Glutamatergic neuron (in vitro differentiated cells): Measurements from ENCODE around the gene IL19. TPM values are rescaled to one million over a fixed set of nuclear protein-coding genes. Genes with fewer than 3 reads are reported as not detected.

ENCODE experiments used
- DNase-seq: peaks from one replicate; pipeline ENCODE4 v3.0.0; 2022
- H3K27ac Mint-ChIP-seq: one replicate; pipeline ENCODE4 v1.8.0; 2020; ENCODE audit warnings: mild to moderate bottlenecking, mixed read lengths, inconsistent platforms; ENCODE audit not compliant: unreplicated experiment
- H3K27me3 Mint-ChIP-seq: one replicate; pipeline ENCODE4 v1.8.0; 2020; ENCODE audit warnings: mild to moderate bottlenecking, moderate library complexity, mixed read lengths, inconsistent platforms; ENCODE audit not compliant: unreplicated experiment
- H3K36me3 Mint-ChIP-seq: one replicate; pipeline ENCODE4 v1.8.0; 2020; ENCODE audit warnings: mild to moderate bottlenecking, mixed read lengths, inconsistent platforms; ENCODE audit not compliant: unreplicated experiment
- H3K4me1 Mint-ChIP-seq: one replicate; pipeline ENCODE4 v1.8.0; 2020; ENCODE audit warnings: mild to moderate bottlenecking, low read depth, mixed read lengths, inconsistent platforms; ENCODE audit not compliant: unreplicated experiment
- H3K4me3 Mint-ChIP-seq: one replicate; pipeline ENCODE4 v1.8.0; 2020; ENCODE audit warnings: mild to moderate bottlenecking, mixed read lengths, inconsistent platforms; ENCODE audit not compliant: unreplicated experiment
- H3K9me3 Mint-ChIP-seq: one replicate; pipeline ENCODE4 v1.8.0; 2020; ENCODE audit warnings: mild to moderate bottlenecking, moderate library complexity, mixed read lengths, inconsistent platforms; ENCODE audit not compliant: unreplicated experiment
- total RNA-seq: library from RNA; stranded (reverse); fragmentation: NEBNext Ultra II Directional; extraction: Animal tissue kit (Norgen Biotek cat#: 25700); gene quantifications from one replicate; pipeline ENCODE4 v1.2.1, GENCODE V29; 2021; ENCODE audit not compliant: unreplicated experiment
- TF ChIP-seq, protein P1 (sequence below): fragments of 200-600 bp; sonication (generic); IDR thresholded peaks from one replicate; pipeline ENCODE4 v1.5.0; 2021; ENCODE audit not compliant: partially characterized antibody, unreplicated experiment

IL19 gene
- total RNA-seq, 1 donor from 2014 or later = not detected

DNA sequence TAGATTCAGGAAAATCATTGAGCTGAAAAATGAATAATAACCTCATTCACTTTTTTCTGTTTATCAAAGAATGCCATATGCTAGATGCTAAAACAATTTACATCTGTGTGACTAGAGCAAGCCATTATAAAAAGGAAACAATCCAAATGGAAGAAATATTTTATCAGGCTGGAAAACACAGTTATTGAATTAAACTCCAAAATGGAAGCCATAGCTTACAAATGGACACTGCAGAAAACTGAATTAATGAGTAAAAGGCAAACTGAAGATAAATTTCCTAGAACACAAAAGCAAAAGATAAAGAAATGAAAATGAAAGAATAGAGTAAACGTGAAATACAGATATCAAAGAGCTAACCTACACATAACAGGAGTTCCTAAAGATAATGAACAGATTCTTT is 34.8 kb downstream of the IL19 start:
- H3K4me1 Mint-ChIP-seq = no peaks in the 10 kb centered on the region
- H3K36me3 Mint-ChIP-seq = no peaks in the 10 kb centered on the region
- H3K9me3 Mint-ChIP-seq = no peaks in the 10 kb centered on the region
- TF ChIP-seq, protein P1, sequence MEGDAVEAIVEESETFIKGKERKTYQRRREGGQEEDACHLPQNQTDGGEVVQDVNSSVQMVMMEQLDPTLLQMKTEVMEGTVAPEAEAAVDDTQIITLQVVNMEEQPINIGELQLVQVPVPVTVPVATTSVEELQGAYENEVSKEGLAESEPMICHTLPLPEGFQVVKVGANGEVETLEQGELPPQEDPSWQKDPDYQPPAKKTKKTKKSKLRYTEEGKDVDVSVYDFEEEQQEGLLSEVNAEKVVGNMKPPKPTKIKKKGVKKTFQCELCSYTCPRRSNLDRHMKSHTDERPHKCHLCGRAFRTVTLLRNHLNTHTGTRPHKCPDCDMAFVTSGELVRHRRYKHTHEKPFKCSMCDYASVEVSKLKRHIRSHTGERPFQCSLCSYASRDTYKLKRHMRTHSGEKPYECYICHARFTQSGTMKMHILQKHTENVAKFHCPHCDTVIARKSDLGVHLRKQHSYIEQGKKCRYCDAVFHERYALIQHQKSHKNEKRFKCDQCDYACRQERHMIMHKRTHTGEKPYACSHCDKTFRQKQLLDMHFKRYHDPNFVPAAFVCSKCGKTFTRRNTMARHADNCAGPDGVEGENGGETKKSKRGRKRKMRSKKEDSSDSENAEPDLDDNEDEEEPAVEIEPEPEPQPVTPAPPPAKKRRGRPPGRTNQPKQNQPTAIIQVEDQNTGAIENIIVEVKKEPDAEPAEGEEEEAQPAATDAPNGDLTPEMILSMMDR = no peak
- DNase-seq = no peak
- no peaks in the 10 kb centered on the region for H3K27me3 Mint-ChIP-seq
- no peak overlapping the region for H3K4me3 Mint-ChIP-seq
- H3K27ac Mint-ChIP-seq = no peak overlapping the region

DNA sequence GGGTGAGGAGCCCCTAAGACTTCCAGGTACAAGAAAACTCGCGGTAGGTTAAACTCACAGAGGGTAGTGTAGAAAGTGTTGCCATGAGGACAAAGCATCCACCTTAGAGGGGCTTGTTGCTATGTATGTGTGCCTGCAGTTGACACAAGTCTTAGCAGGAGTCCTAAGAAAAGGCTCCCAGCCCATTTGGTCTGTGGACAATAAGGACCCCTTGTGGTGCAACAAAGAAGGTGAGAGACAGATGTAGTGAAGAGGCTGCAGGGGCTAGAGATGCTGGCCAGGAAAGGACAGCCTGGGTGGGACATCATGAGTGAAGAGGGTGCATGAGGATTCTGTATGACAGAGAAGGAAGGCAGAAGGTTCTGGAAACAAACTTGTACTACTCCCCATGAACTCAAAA is 38.0 kb downstream of the IL19 start:
- Mint-ChIP-seq H3K4me1 (no peaks in the 10 kb centered on the region), H3K9me3 (no peaks in the 10 kb centered on the region), H3K36me3 (no peaks in the 10 kb centered on the region), H3K4me3 (no peak overlapping the region), H3K27ac (no peak overlapping the region), H3K27me3 (no peaks in the 10 kb centered on the region)
- no peak for DNase-seq
- TF ChIP-seq, protein P1 = no peak

DNA sequence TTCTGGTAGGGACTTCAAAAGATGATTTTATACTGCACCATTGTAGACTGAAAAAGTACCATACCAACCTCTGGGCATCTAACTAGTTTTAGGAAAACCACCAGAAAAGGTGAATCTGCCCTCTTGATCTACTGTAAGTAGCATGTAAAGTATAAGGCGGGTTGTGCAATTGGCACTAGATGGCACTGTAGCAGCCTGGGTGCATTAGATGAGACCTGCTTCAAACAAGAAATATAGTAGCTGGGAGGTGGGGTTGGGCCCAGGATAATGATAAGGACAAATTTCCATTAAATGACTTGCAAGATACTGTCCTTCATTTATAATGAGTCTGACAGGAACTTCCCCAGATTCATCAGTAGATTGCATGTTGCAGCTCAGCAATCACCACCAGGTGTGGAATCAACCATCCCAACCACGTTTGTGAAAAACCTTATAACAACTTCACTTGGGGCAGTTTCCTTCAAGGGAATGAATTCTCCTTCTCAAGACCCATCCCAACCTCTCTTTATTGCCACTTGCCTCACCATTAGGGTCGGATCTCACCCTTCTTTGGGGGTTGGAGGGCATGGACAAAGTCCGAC is 39.0 kb downstream of the IL19 start:
- Mint-ChIP-seq H3K4me1 (no peaks in the 10 kb centered on the region), H3K27ac (no peak overlapping the region), H3K27me3 (no peaks in the 10 kb centered on the region), H3K9me3 (no peaks in the 10 kb centered on the region), H3K36me3 (no peaks in the 10 kb centered on the region), H3K4me3 (no peak overlapping the region)
- TF ChIP-seq, protein P1 = peak; percentile 14
- no peak for DNase-seq

DNA sequence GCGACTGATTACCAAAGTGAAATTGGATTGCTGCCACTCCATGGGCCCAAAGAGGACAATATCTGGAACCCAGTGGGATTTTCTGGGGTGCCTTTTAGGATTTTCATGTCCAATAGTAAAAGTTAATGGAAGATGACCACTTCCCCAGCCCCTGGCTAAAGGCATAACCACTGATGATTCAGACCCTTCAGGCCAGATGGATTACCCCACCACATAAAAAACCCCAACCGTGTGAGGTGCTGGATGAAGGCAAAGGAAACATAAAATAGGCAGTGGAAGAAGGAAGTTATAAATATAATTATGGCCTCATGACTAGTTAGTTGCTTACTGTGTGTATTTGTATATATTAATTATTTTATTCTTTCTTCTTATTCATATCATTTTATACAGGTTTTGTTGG is 41.9 kb downstream of the IL19 start:
- Mint-ChIP-seq H3K4me3 (no peak overlapping the region), H3K4me1 (no peaks in the 10 kb centered on the region), H3K36me3 (no peaks in the 10 kb centered on the region), H3K27me3 (no peaks in the 10 kb centered on the region), H3K27ac (no peak overlapping the region), H3K9me3 (no peaks in the 10 kb centered on the region)
- TF ChIP-seq, protein P1 = no peak
- no peak for DNase-seq

DNA sequence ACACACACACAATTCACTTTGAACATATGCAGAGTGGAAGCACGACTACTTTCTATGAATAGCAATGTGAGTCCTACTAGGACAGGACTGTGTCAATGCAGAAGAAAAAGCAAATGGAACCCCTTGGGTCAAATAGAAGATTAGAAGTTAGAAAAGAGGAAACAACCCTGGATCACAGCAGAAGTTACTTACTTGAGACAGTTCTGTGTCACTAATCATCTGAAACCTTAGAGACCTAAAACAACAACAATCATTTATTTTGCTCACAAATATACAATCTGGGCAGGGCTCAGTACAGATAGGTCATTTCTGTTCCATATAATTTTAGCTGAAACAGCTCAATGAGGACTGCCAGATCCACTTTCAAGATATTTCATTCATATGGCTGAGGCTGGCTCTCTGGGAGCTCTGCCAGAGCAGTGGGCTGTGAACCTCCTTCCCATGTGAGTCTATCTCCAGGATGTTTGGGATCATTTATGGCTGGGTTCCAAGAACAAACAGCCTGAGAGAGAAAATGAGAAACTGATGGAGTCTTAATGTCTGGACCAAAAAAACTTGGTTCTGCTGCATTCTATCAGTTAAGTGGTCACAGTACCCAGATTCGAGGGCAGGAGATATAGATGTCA is 44.3 kb downstream of the IL19 start:
- DNase-seq = no peak
- Mint-ChIP-seq H3K36me3 (no peaks in the 10 kb centered on the region), H3K4me1 (no peaks in the 10 kb centered on the region), H3K4me3 (no peak overlapping the region), H3K9me3 (no peaks in the 10 kb centered on the region), H3K27ac (no peak overlapping the region), H3K27me3 (no peaks in the 10 kb centered on the region)
- TF ChIP-seq, protein P1 = no peak
